Fibroblast of mammary gland (primary cell): Measurements from ENCODE around the gene FAM81B.
"Not testable (repeated sequence)": the region's sequence is repeated elsewhere in the genome, so short reads cannot be mapped to it uniquely, and the experiment has no call there.

Experiments
- DNase-seq: peaks from one replicate; pipeline ENCODE4 v3.0.0-alpha.2; 2010; ENCODE audit warnings: low read depth
- H3K4me3 ChIP-seq: 2 replicates; pipeline ENCODE4 v1.5.1; 2011; ENCODE audit warnings: low read depth, mild to moderate bottlenecking, low read length, moderate library complexity; ENCODE audit not compliant: control insufficient read depth
- TF ChIP-seq, protein P1 (sequence below): conservative IDR thresholded peaks from 2 replicates; pipeline ENCODE4 v1.5.1; 2011; ENCODE audit warnings: low read depth, low read length, inconsistent platforms; ENCODE audit not compliant: control insufficient read depth, insufficient read depth

FAM81B gene

GRCh38 chr5:95390812-95391492 is at the start of gene FAM81B:
FAM81B (plus strand) TSS chr5:95391366; CDS start chr5:95391390, 24 bp downstream.
- TF ChIP-seq, protein P1, sequence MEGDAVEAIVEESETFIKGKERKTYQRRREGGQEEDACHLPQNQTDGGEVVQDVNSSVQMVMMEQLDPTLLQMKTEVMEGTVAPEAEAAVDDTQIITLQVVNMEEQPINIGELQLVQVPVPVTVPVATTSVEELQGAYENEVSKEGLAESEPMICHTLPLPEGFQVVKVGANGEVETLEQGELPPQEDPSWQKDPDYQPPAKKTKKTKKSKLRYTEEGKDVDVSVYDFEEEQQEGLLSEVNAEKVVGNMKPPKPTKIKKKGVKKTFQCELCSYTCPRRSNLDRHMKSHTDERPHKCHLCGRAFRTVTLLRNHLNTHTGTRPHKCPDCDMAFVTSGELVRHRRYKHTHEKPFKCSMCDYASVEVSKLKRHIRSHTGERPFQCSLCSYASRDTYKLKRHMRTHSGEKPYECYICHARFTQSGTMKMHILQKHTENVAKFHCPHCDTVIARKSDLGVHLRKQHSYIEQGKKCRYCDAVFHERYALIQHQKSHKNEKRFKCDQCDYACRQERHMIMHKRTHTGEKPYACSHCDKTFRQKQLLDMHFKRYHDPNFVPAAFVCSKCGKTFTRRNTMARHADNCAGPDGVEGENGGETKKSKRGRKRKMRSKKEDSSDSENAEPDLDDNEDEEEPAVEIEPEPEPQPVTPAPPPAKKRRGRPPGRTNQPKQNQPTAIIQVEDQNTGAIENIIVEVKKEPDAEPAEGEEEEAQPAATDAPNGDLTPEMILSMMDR = no peak
- no peak for DNase-seq
- H3K4me3 ChIP-seq = no peak within 1 kb of the TSS

DNA sequence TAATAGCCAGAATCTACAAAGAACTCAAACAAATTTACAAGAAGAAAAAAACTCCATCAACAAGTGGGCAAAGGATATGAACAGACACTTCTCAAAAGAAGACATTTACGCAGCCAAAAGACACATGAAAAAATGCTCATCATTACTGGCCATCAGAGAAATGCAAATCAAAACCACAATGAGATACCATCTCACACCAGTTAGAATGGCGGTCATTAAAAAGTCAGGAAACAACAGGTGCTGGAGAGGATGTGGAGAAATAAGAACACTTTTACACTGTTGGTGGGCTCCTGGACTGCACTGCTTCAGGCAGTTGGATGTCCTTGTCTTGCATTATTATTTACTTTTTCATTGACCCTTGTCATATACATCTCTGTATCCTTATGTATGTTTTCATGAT is 49.7 kb upstream of the FAM81B start:
- not testable (repeated sequence) for DNase-seq, H3K4me3 ChIP-seq

DNA sequence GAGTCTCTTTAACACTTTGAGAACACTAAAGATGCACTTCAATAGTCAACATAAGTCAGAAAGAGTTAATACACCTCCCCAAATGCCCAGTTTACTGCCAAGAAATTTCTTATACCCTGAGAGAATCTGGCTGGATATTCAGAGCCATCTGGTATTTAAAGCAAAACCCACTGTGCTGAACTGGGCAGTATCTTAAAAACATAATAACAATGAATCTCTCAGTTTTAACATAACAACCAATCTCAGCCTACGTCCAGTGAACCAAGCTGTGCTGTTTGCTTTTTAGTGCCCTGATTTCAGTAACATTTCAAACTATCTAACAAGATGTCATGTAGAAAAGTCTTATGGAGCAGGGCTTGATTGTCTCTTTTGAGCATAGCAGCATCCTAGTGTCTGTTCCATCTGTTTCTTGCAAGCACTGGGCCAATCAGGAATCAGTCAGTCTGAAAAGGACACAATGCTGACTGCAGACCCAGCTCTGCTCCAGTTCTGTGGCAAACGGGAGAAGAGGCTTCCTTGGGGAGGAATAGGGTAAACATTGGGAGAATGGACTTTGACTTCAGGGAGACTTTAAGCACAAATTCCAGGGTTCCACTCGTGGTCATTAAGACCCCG is 43.6 kb upstream of the FAM81B start:
- H3K4me3 ChIP-seq = no peak overlapping the region
- DNase-seq = no peak
- TF ChIP-seq, protein P1 = no peak

DNA sequence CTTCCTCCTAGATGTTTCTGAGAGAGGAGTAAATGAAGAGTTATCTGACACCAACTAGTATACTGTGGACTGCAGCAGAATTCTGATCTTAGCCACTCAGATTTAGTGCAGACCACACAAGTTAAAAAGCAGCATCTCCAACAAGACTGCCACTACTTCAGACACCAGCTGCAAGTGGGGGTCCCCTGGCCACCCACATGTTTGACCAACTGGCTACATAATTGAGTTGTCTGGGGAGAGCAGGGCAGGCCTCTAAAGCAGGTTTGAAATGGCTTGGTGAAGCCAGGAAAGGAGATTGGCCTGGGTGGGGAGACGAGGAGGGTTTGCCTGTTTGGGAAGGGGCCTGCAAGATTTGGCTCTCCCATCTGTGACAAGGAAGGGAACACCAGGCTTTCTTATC is 40.5 kb upstream of the FAM81B start:
- DNase-seq = no peak
- TF ChIP-seq, protein P1 = no peak
- no peak overlapping the region for H3K4me3 ChIP-seq

DNA sequence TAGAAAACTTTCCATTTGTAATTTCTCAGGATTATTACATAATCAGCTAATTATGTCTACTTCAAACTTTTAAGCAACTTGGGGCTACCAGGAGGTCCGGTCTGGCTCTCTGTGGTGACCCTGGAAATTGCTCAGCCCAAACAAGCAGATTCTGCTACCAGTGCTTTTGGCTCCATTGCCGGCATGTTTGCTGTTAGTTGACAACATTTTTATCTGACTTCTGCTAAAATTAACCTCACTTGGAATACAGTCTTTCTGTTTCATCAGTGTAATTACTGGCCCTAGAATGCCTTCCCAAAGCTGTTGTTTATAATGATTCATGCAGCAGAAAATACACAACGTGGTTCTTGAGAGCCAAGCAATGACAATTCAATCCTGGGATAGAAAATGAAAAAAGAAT is 38.5 kb upstream of the FAM81B start:
- H3K4me3 ChIP-seq = no peak overlapping the region
- DNase-seq = no peak

GRCh38 chr5:95358320-95358719 is 32.8 kb upstream of the FAM81B start:
- no peak overlapping the region for H3K4me3 ChIP-seq
- no peak for DNase-seq
- TF ChIP-seq, protein P1 = no peak

More for the DNA sequence above, 38.5 kb upstream of the FAM81B start:
- TF ChIP-seq, protein P1 = no peak

DNA sequence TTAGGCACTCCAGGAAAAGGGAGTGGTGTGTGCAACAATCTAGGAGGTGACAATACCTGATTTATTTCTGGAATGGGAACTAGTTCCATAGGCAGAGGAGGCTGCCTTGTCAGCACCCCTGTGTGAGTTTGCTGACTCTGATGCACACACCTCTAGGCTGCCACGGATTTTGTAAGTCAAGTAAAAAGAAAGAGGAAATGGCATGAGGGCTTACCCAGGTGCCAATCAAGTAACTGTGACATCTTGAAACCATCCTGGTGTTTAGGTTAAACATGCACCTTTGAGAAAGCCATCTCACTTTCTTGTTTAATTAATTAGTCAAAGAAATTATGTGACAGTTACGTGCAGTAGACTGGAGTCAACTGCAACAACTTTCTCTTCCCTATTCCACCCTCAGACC is 32.3 kb upstream of the FAM81B start:
- TF ChIP-seq, protein P1 = no peak
- no peak overlapping the region for H3K4me3 ChIP-seq
- no peak for DNase-seq

- not testable (repeated sequence) for H3K4me3 ChIP-seq, DNase-seq
Observed at GRCh38 chr5:95360667-95361066, 30.5 kb upstream of the FAM81B start.
